SK-N-SH (cell line): Measurements from ENCODE around the gene PLD1.

ENCODE experiments used
- CHD2 ChIP-seq: fragments of 150-350 bp; IDR thresholded peaks from 2 replicates; pipeline ENCODE4 v1.6.1; 2018; ENCODE audit warnings: low read length; ENCODE audit not compliant: partially characterized antibody
- CTCF ChIP-seq: fragments of 200-600 bp; sonication (generic); IDR thresholded peaks from 2 replicates; pipeline ENCODE4 v1.6.1; 2017; ENCODE audit warnings: antibody characterized with exemption, mild to moderate bottlenecking, moderate library complexity
- EZH2phosphoT487 ChIP-seq: fragments of 200-600 bp; sonication (generic); IDR thresholded peaks from 2 replicates; pipeline ENCODE4 v1.6.1; 2017; ENCODE audit warnings: low read depth, mixed run types, mild to moderate bottlenecking, antibody characterized with exemption, moderate library complexity, borderline replicate concordance
- MAX ChIP-seq: IDR thresholded peaks from 2 replicates; pipeline ENCODE4 v1.4.0; 2012; ENCODE audit warnings: low read depth
- POLR2AphosphoS5 ChIP-seq: IDR thresholded peaks from 2 replicates; pipeline ENCODE4 v1.6.1; 2012; ENCODE audit warnings: low read depth, low read length
- RAD21 ChIP-seq: IDR thresholded peaks from 2 replicates; pipeline ENCODE4 v1.6.1; 2012; ENCODE audit warnings: mild to moderate bottlenecking, low read length
- REST ChIP-seq: IDR thresholded peaks from 2 replicates; pipeline ENCODE4 v1.6.1; 2012; ENCODE audit warnings: mild to moderate bottlenecking, low read depth, low read length, moderate library complexity
- RFX5 ChIP-seq: IDR thresholded peaks from 2 replicates; pipeline ENCODE4 v1.6.1; 2012; ENCODE audit warnings: mild to moderate bottlenecking, improper control_type of control experiment, low read length
- TAF1 ChIP-seq: IDR thresholded peaks from 2 replicates; pipeline ENCODE4 v1.6.1; 2012; ENCODE audit warnings: low read depth, mild to moderate bottlenecking, low read length, moderate library complexity, borderline replicate concordance
- USF2 ChIP-seq: fragments of 150-350 bp; IDR thresholded peaks from 2 replicates; pipeline ENCODE4 v1.6.1; 2017; ENCODE audit warnings: antibody characterized with exemption, low read length, low read depth, borderline replicate concordance

GRCh38 chr3:171788546-171789351, 21.5 kb downstream of the PLD1 start:
- TF ChIP-seq RAD21 = no peak
- peak; percentile 22; the same call in 1 of the 2 replicates for TF ChIP-seq CTCF
- TF ChIP-seq REST = no peak
- no peak for TF ChIP-seq TAF1
- 0 out of 2 replicates have a peak, but pooled peaks have one; percentile 26 for TF ChIP-seq MAX
- TF ChIP-seq RFX5 = no peak
- TF ChIP-seq USF2 = no peak
- TF ChIP-seq POLR2AphosphoS5 = peak; percentile 61; the same call in 1 of the 2 replicates
- no peak for TF ChIP-seq EZH2phosphoT487
- no peak for TF ChIP-seq CHD2
